Left lung (tissue), 10 donors: ENCODE data around the gene CFL2. TPM values are rescaled to one million over a fixed set of nuclear protein-coding genes. Genes with fewer than 3 reads are reported as not detected.

Source experiments
- ATAC-seq: fragments of 200-7000 bp; cut with Tn5 transposase; one replicate; pipeline ENCODE4 v1.9.1; 2020; ENCODE audit warnings: moderate library complexity
- DNase-seq, 4 donors: peaks; one replicate each; pipeline ENCODE4 v3.0.0-alpha.2; 2013 to 2020
- H3K27ac ChIP-seq, 2 donors: fragments of 200-600 bp; sonication (generic) in 1 of 2; one replicate each; pipeline versions ENCODE4 v1.5.0 to v1.8.0; 2020 to 2021
- H3K27me3 ChIP-seq, 2 donors: fragments of 200-600 bp; sonication (generic) in 1 of 2; one replicate each; pipeline versions ENCODE4 v1.5.0 to v1.8.0; 2020 to 2021
- H3K36me3 ChIP-seq, 2 donors: fragments of 200-600 bp; sonication (generic) in 1 of 2; one replicate each; pipeline versions ENCODE4 v1.5.0 to v1.8.0; 2020 to 2021
- H3K4me1 ChIP-seq, 2 donors: fragments of 200-600 bp; one replicate each; pipeline ENCODE4 v1.8.0; 2021
- H3K4me3 ChIP-seq, 2 donors: fragments of 200-600 bp; sonication (generic) in 1 of 2; one replicate each; pipeline versions ENCODE4 v1.5.0 to v1.8.0; 2020 to 2021; ENCODE audit warnings: mild to moderate bottlenecking in 1 of 2
- H3K9me3 ChIP-seq, 2 donors: fragments of 200-600 bp; sonication (generic) in 1 of 2; one replicate each; pipeline versions ENCODE4 v1.5.0 to v1.8.0; 2020 to 2021
- CTCF ChIP-seq, 2 donors: fragments of 200-600 bp; sonication (generic) in 1 of 2; IDR thresholded peaks; one replicate each; pipeline versions ENCODE4 v1.5.0 to v1.8.0; 2021; ENCODE audit warnings: antibody characterized with exemption in 2 of 2
- intact Hi-C, 2 donors: fragments of 100-400 bp; cut with DNase I; formaldehyde crosslinking; loops; one replicate each; pipeline versions ENCODE4 v1.11.2 to v1.14.2; 2022
- polyA plus RNA-seq, 6 donors: library from polyadenylated mRNA; unstranded; fragments of 120-200 nt; gene quantifications; one replicate each; pipeline ENCODE4 v1.2.1, GENCODE V29; 2013; ENCODE audit not compliant: insufficient read length in 6 of 6
- total RNA-seq, 2 donors: library from RNA; stranded (reverse); fragmentation: NEBNext Ultra II Directional; extraction: Animal tissue kit (Norgen Biotek cat#: 25700); gene quantifications; one replicate each; pipeline ENCODE4 v1.2.1, GENCODE V29; 2021
- donor health status: DM: no; HTN: yes; CAD: no.
- donor health status: DM: no; HTN: no; CAD: no.

Gene CFL2
- total and polyA plus RNA-seq, 8 donors, result 36.9 to 58.0 (median 47.1) TPM

- Histone ChIP-seq H3K4me3 (peak overlapping the region in 1 of 2 donors; percentile 30), H3K27me3 (no peaks in the 10 kb centered on the region), H3K27ac (no peak overlapping the region), H3K4me1 (no peaks in the 10 kb centered on the region), H3K36me3 (no peaks in the 10 kb centered on the region), H3K9me3 (no peaks in the 10 kb centered on the region)
- DNase-seq (peak in 1 of 4 donors; percentile 42), ATAC-seq (peak; percentile 94)
- TF ChIP-seq CTCF (IDR thresholded peaks at IDR 0.05), result no peak
- intact Hi-C loops, result no loop called here
These were observed 21.0 kb downstream of the CFL2 start for GRCh38 chr14:34693228-34693939.

DNA sequence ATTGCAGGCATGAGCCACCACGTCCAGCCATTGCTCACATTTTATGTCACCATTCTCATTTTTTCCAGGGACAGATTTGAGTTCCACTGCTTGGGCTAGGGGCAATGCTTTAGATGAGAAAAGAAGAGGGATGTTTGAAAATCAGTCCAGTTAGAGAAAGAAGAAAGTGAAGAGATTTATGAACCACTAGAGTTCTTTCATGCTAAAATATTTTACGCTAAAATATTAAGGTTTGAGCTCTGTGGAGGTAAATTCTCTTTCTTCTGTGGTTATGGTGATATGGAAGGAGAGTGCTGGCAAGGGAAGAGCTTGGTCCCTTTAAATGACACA is 21.5 kb downstream of the CFL2 start:
- H3K9me3 ChIP-seq, result no peaks in the 10 kb centered on the region
- no peak overlapping the region for H3K27ac ChIP-seq
- no peak for TF ChIP-seq CTCF (IDR thresholded peaks at IDR 0.05)
- H3K27me3 ChIP-seq, result no peaks in the 10 kb centered on the region
- no peaks in the 10 kb centered on the region for H3K4me1 ChIP-seq
- DNase-seq (no peak), ATAC-seq (no peak)
- H3K36me3 ChIP-seq, result no peaks in the 10 kb centered on the region
- H3K4me3 ChIP-seq, result peak overlapping the region in 1 of 2 donors; percentile 30
- intact Hi-C loops, result no loop called here

GRCh38 chr14:34692348-34692747 is 22.0 kb downstream of the CFL2 start:
- ATAC-seq (no peak), DNase-seq (no peak)
- Histone ChIP-seq H3K9me3 (no peaks in the 10 kb centered on the region), H3K4me1 (no peaks in the 10 kb centered on the region), H3K27me3 (no peaks in the 10 kb centered on the region), H3K4me3 (no peak overlapping the region), H3K36me3 (no peaks in the 10 kb centered on the region), H3K27ac (no peak overlapping the region)
- TF ChIP-seq CTCF (IDR thresholded peaks at IDR 0.05), result no peak
- intact Hi-C loops, result no loop called here

DNA sequence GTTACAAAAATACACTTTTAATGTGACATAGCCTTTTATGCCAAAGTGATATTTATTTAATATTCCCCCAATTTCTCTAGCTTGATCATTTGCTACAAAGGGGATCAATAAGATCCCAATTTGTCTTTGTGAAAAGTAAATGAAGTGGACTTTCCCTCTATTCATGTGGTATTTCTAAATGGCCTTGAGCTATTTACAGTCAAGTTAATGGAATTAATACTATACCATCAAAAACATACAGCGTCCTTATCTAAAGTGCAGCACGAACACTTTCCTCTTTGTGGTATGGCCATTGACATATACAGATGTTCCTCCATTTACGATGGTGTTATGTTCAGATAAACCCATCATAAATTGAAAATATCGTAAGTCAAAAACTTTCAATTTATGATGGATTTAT is 23.2 kb downstream of the CFL2 start:
- no peak for TF ChIP-seq CTCF (IDR thresholded peaks at IDR 0.05)
- no peak overlapping the region for H3K4me3 ChIP-seq
- no peaks in the 10 kb centered on the region for H3K36me3 ChIP-seq
- intact Hi-C loops, result no loop called here
- no peaks in the 10 kb centered on the region for H3K4me1 ChIP-seq
- DNase-seq, result no peak
- no peak overlapping the region for H3K27ac ChIP-seq
- no peaks in the 10 kb centered on the region for H3K27me3 ChIP-seq
- no peaks in the 10 kb centered on the region for H3K9me3 ChIP-seq
- no peak for ATAC-seq

DNA sequence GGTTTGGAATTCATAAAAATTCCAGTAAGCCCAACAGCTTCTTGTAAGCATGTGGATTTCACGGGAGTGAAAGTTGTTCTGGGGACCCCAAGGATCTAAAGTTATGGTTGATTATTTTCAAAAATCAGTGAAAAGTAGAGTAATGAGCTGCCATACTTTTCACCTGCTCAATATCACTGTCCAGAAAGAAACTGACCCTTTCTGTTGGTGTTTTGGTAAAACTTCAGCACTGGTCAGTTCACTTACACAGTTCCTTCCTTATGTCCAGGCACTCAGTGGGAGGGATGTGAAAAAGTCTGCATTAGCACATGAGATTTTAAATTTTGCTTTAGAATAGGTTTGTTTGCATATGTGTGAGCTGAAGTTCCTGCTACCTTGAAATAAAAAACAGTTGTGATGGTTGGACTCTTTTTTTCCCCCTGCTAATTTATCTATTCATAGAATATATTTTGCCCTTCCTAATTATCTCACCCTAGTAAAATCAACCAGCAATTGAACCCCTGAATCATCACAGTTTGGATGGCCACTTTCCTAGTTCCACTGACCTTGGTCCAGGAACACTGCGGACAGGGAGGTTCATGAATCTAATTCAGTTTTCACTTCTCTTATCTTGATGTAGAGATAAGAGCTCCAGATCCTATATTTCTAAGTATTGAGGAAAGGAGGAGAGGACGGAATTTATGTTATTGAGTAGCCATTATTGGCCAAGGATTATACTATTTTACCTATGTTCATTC is 25.8 kb downstream of the CFL2 start:
- intact Hi-C loops, result no loop called here
- ATAC-seq (no peak), DNase-seq (no peak)
- no peak overlapping the region for H3K4me3 ChIP-seq
- no peak overlapping the region for H3K27ac ChIP-seq
- no peaks in the 10 kb centered on the region for H3K9me3 ChIP-seq
- H3K36me3 ChIP-seq, result no peaks in the 10 kb centered on the region
- H3K27me3 ChIP-seq, result no peaks in the 10 kb centered on the region
- H3K4me1 ChIP-seq, result no peaks in the 10 kb centered on the region
- no peak for TF ChIP-seq CTCF (IDR thresholded peaks at IDR 0.05)
